ENCODE results near the gene RBM34.

The RBM34 gene

DNA sequence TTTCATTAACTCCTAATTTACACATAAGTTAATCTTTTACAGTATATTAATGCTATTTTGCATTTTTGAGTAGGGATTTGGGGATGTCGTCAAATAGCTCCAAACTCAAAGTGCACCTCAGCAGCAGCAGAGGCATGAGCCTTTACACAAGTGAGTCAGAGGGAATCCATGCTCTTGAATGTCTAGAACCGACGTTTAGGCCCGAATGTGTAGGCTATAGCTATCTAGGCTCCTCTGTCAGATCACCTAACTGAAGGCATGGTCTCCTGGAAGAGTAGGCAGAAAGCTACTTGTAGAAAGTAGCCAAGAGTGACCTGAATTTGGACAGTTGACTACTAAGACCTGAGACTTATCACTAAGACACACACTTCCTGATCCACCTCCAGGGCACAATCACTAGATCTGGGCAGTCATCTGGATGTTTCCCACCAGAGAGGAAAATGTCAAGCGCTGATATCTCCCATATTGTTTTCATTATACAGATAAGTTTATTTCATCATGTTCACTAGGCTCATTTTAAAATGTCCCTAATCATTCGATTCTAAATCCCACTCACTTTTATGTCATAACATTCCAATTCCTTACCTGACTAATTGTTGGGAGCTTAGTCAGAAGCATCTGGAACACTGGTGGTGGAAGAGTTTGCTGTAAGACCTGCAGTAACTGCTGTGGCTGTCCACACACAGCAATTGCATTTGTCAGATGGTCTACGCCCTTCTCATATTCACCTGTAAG lies 47.7 kb downstream of the RBM34 start:
- no peak for TF ChIP-seq ZFX (IDR thresholded peaks at IDR 0.05)
- TF ChIP-seq, protein P1, sequence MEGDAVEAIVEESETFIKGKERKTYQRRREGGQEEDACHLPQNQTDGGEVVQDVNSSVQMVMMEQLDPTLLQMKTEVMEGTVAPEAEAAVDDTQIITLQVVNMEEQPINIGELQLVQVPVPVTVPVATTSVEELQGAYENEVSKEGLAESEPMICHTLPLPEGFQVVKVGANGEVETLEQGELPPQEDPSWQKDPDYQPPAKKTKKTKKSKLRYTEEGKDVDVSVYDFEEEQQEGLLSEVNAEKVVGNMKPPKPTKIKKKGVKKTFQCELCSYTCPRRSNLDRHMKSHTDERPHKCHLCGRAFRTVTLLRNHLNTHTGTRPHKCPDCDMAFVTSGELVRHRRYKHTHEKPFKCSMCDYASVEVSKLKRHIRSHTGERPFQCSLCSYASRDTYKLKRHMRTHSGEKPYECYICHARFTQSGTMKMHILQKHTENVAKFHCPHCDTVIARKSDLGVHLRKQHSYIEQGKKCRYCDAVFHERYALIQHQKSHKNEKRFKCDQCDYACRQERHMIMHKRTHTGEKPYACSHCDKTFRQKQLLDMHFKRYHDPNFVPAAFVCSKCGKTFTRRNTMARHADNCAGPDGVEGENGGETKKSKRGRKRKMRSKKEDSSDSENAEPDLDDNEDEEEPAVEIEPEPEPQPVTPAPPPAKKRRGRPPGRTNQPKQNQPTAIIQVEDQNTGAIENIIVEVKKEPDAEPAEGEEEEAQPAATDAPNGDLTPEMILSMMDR (conservative IDR thresholded peaks at IDR 0.05) = no peak
- no peak overlapping the region for H3K27ac ChIP-seq

GRCh38 chr1:235112297-235113182 lies 48.5 kb downstream of the RBM34 start:
- no peak for TF ChIP-seq ZFX (IDR thresholded peaks at IDR 0.05)
- TF ChIP-seq, protein P1 (conservative IDR thresholded peaks at IDR 0.05) = no peak

GRCh38 chr1:235111107-235111506 lies 49.9 kb downstream of the RBM34 start:
- TF ChIP-seq, protein P1 (conservative IDR thresholded peaks at IDR 0.05) = no peak
- TF ChIP-seq ZFX (IDR thresholded peaks at IDR 0.05) = no peak
- no peak overlapping the region for H3K27ac ChIP-seq

More at GRCh38 chr1:235112297-235113182, 48.5 kb downstream of the RBM34 start:
- no peak overlapping the region for H3K27ac ChIP-seq

DNA sequence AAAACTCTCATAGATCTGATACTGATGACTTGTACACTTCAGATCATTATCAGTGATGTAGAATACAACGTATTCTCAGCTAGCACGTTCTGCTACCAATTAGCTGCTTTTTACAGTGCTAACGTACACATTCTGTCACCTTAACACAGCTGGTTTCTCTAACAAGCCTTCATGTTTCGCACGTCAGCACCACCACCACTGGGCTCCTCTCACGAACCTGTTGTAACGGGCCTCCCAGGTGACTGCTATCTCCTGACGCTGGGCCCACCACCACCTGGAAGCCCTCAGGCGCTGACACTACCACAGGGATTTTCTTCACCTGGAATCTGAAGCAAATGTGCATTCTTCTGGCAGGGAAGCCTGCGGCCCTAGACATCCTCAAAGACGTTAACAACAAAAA lies 52.2 kb downstream of the RBM34 start:
- TF ChIP-seq, protein P1 (conservative IDR thresholded peaks at IDR 0.05) = no peak
- no peak for TF ChIP-seq ZFX (IDR thresholded peaks at IDR 0.05)
- no peak overlapping the region for H3K27ac ChIP-seq

- no peak overlapping the region for H3K27ac ChIP-seq
- TF ChIP-seq ZFX (IDR thresholded peaks at IDR 0.05) = no peak
- TF ChIP-seq, protein P1 (conservative IDR thresholded peaks at IDR 0.05) = no peak
Observed at GRCh38 chr1:235108185-235108593, 52.9 kb downstream of the RBM34 start.

GRCh38 chr1:235107368-235108184 lies 53.5 kb downstream of the RBM34 start:
- H3K27ac ChIP-seq = no peak overlapping the region
- TF ChIP-seq, protein P1 (conservative IDR thresholded peaks at IDR 0.05) = no peak
- TF ChIP-seq ZFX (IDR thresholded peaks at IDR 0.05) = no peak

Measured in C4-2B (cell line).